ENCODE results near the gene BRI3. TPM values are rescaled to one million over a fixed set of nuclear protein-coding genes. Genes with fewer than 3 reads are reported as not detected.

The BRI3 gene
- polyA plus RNA-seq, 1 donor (not counting 4 experiments of a cell fraction or from before 2014, with no cell fraction given): 121 TPM

DNA sequence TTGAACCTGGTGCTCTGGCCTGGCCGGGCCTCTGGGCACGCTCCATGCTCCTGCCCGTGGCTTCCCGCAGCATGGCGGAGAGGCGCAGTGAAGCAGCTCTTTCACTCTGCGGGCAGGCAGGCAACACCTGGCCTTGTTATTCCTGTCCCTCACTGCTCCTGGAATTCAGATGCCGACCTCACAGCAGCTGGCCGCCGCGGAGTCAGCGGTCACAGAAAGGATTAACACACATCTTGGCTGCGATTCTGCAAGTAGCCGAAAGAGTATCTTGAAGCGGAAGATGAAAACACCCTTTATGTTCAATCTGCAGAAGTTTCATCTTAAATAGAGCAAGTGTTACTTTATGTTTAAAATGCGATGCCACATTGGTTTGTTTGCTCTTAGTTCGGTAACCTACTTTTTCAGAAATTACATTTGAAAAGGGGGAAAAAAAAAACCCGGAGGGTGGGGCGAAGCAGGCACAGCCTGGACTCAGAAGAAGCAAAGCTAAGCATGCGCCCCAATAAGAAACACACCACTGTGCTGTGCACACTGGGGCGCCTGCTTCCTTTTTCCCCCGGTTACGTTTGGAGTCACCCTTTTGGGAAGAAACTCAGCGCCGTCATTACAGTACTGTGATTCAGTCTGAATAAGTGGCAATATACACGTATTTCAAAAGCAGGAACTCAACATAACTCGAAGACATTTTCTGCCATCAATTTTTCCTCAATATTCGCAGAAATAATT, 42.3 kb downstream of the BRI3 start:
- no peak overlapping the region for H3K4me2 ChIP-seq (ENCODE audit: control insufficient read depth, extremely low read depth, insufficient read depth, low read depth, low read length)
- H3K36me3 ChIP-seq (ENCODE audit: control insufficient read depth in 2 of 2, extremely low read depth in 1 of 2, insufficient read depth in 2 of 2, low read length in 2 of 2): peaks cover 6 to 11% of the 10 kb centered on the region in 2 experiments
- no peak overlapping the region for H3K27ac ChIP-seq (ENCODE audit: control insufficient read depth, insufficient read depth, low read length)

DNA sequence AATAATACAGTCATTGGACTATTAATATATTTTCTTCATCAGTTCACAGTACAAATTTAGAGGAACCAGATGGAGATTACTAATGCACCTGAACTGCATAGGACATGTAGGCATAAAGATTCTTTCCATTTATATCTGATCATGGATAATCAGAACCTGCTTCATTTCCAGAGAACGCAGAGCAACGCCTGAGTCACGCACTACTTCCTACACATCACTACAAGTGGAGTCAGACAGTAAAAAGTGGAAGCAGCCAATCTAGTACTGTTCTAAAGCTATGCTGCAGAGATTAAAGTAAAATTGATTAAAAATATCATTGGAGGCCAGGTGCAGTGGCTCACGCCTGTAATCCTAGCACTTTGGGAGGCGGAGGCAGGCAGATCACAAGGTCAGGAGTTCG, 43.3 kb downstream of the BRI3 start:
- Histone ChIP-seq H3K4me3 (ENCODE audit: control insufficient read depth in 2 of 3, extremely low read depth in 1 of 3, insufficient read depth in 2 of 3, low read depth in 1 of 3, low read length in 3 of 3) (no peak overlapping the region), H3K9ac (ENCODE audit: control insufficient read depth, extremely low read depth, insufficient read depth, low read length) (no peak overlapping the region), H4K20me1 (ENCODE audit: control insufficient read depth, extremely low read depth, insufficient read depth, low read length) (peaks cover 8% of the 10 kb centered on the region), H3K9me3 (ENCODE audit: control insufficient read depth, low read depth, low read length) (no peaks in the 10 kb centered on the region), H3K9me1 (ENCODE audit: control insufficient read depth, extremely low read depth, insufficient read depth, low read length) (peaks cover 8% of the 10 kb centered on the region), H3K79me2 (ENCODE audit: control insufficient read depth, insufficient read depth, low read length) (peaks cover 70% of the 10 kb centered on the region), H3K4me2 (ENCODE audit: control insufficient read depth, extremely low read depth, insufficient read depth, low read depth, low read length) (no peak overlapping the region), H2AFZ (ENCODE audit: control insufficient read depth, low read length) (no peak overlapping the region), H3K27me3 (ENCODE audit: control insufficient read depth, extremely low read depth, insufficient read depth, low read length) (no peaks in the 10 kb centered on the region), H3K4me1 (ENCODE audit: control insufficient read depth, extremely low read depth, insufficient read depth, low read length) (peaks cover 5% of the 10 kb centered on the region), H3K36me3 (ENCODE audit: control insufficient read depth in 2 of 2, extremely low read depth in 1 of 2, insufficient read depth in 2 of 2, low read length in 2 of 2) (peaks cover 6 to 8% of the 10 kb centered on the region in 2 experiments), H3K27ac (ENCODE audit: control insufficient read depth, insufficient read depth, low read length) (no peak overlapping the region)
- DNase-seq (ENCODE audit: low read depth, low spot score) (no peak), FAIRE-seq (no peak)
- TF ChIP-seq EZH2 (IDR thresholded peaks at IDR 0.05; ENCODE audit: low read length): no peak
- TF ChIP-seq, protein P1, sequence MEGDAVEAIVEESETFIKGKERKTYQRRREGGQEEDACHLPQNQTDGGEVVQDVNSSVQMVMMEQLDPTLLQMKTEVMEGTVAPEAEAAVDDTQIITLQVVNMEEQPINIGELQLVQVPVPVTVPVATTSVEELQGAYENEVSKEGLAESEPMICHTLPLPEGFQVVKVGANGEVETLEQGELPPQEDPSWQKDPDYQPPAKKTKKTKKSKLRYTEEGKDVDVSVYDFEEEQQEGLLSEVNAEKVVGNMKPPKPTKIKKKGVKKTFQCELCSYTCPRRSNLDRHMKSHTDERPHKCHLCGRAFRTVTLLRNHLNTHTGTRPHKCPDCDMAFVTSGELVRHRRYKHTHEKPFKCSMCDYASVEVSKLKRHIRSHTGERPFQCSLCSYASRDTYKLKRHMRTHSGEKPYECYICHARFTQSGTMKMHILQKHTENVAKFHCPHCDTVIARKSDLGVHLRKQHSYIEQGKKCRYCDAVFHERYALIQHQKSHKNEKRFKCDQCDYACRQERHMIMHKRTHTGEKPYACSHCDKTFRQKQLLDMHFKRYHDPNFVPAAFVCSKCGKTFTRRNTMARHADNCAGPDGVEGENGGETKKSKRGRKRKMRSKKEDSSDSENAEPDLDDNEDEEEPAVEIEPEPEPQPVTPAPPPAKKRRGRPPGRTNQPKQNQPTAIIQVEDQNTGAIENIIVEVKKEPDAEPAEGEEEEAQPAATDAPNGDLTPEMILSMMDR (optimal IDR thresholded peaks at IDR 0.05 in 1 of 3, IDR thresholded peaks at IDR 0.05 in 1 of 3, conservative IDR thresholded peaks at IDR 0.05 in 1 of 3; ENCODE audit: extremely low read depth in 1 of 3, insufficient read depth in 2 of 3, low read length in 3 of 3): no peak
- dilution Hi-C loops (cut with MboI; ENCODE audit: extremely low pct_ligation_motif_present, low sequenced_read_pairs): no loop called here

More for the DNA sequence above, 42.3 kb downstream of the BRI3 start:
- FAIRE-seq (no peak), DNase-seq (ENCODE audit: low read depth, low spot score) (no peak)
- Histone ChIP-seq H3K9me3 (ENCODE audit: control insufficient read depth, low read depth, low read length) (no peaks in the 10 kb centered on the region), H4K20me1 (ENCODE audit: control insufficient read depth, extremely low read depth, insufficient read depth, low read length) (peaks cover 8% of the 10 kb centered on the region), H2AFZ (ENCODE audit: control insufficient read depth, low read length) (no peak overlapping the region), H3K4me1 (ENCODE audit: control insufficient read depth, extremely low read depth, insufficient read depth, low read length) (peaks cover 5% of the 10 kb centered on the region), H3K9ac (ENCODE audit: control insufficient read depth, extremely low read depth, insufficient read depth, low read length) (no peak overlapping the region), H3K9me1 (ENCODE audit: control insufficient read depth, extremely low read depth, insufficient read depth, low read length) (peaks cover 6% of the 10 kb centered on the region), H3K4me3 (ENCODE audit: control insufficient read depth in 2 of 3, extremely low read depth in 1 of 3, insufficient read depth in 2 of 3, low read depth in 1 of 3, low read length in 3 of 3) (no peak overlapping the region), H3K79me2 (ENCODE audit: control insufficient read depth, insufficient read depth, low read length) (peaks cover 62% of the 10 kb centered on the region), H3K27me3 (ENCODE audit: control insufficient read depth, extremely low read depth, insufficient read depth, low read length) (no peaks in the 10 kb centered on the region)
- dilution Hi-C loops (cut with MboI; ENCODE audit: extremely low pct_ligation_motif_present, low sequenced_read_pairs): no loop called here
- TF ChIP-seq EZH2 (IDR thresholded peaks at IDR 0.05; ENCODE audit: low read length): no peak
- TF ChIP-seq, protein P1 (optimal IDR thresholded peaks at IDR 0.05 in 1 of 3, IDR thresholded peaks at IDR 0.05 in 1 of 3, conservative IDR thresholded peaks at IDR 0.05 in 1 of 3; ENCODE audit: extremely low read depth in 1 of 3, insufficient read depth in 2 of 3, low read length in 3 of 3): no peak
